GM19395 (cell line): ENCODE data around the gene DUOXA2.

Source experiments
- ATAC-seq: cut with Tn5 transposase; IDR thresholded peaks from one replicate; pipeline ENCODE4 v1.9.1; 2021; ENCODE audit warnings: mild to moderate bottlenecking, moderate library complexity; ENCODE audit not compliant: unreplicated experiment

The DUOXA2 gene

DNA sequence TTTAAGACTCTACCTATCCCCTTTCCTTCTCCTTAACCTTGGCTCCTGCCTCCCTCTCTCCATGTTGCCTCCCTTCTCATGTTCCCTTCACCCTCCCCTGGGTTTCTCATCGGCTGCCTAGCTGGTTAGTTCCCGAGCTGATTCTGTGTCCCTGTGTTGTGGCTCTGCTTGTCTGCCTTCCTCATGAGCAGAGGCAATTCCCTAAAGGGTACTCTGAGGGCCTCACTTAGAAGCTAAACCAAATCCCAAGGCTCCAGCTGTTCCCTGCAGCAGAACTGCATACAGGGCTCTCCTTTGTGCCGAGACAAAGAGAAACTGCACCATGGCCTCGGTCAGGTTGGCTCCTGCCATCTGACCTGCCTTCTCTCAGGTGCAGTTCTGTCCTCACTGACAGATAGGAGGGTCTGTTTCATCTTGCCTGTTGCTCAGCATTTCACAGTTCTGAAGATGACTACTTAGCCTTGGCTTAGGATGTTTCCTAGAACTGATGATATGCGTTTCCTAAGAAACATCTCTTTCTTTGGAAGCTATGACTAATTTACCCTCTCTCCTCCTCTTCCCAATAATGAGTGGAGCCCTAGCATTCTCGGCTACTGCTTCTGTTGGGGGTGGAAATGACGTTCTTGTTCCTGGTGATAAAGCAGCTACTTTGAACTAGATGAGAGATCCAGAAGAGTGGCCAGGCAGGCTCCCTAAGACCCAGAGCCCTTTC lies 42.8 kb downstream of the DUOXA2 start:
- ATAC-seq: no peak

DNA sequence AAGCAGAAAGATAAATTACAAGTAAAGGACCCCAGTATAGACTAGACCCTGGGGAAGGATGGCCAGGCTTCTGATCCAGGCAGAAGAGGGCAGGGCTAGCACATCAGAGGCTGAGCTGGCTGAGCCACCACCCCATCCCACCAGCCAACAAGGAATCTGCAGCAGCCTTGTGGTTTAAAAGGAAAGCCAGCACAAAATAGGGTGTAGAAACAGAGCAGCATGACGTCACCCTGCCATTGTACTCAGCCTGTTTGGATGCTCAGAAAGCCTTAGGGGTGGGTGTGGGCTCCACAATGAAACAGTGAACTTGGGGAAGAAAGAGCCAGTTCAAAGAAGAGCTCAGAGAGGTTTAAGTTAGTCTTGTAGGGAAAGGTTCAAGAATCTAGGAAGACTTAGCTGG lies 43.8 kb downstream of the DUOXA2 start:
- ATAC-seq: no peak

DNA sequence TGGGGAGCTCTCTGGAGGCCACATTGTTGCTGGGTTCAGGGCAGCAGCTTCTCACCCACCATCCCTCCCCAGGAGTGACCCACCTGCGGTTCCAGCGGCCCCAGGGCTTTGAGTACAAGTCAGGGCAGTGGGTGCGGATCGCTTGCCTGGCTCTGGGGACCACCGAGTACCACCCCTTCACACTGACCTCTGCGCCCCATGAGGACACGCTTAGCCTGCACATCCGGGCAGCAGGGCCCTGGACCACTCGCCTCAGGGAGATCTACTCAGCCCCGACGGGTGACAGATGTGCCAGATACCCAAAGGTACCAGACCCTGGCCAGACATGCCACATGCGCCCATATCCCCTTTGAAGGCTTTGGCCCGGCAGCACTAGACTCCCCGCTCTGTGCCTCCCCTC lies 47.5 kb downstream of the DUOXA2 start:
- ATAC-seq: no peak

DNA sequence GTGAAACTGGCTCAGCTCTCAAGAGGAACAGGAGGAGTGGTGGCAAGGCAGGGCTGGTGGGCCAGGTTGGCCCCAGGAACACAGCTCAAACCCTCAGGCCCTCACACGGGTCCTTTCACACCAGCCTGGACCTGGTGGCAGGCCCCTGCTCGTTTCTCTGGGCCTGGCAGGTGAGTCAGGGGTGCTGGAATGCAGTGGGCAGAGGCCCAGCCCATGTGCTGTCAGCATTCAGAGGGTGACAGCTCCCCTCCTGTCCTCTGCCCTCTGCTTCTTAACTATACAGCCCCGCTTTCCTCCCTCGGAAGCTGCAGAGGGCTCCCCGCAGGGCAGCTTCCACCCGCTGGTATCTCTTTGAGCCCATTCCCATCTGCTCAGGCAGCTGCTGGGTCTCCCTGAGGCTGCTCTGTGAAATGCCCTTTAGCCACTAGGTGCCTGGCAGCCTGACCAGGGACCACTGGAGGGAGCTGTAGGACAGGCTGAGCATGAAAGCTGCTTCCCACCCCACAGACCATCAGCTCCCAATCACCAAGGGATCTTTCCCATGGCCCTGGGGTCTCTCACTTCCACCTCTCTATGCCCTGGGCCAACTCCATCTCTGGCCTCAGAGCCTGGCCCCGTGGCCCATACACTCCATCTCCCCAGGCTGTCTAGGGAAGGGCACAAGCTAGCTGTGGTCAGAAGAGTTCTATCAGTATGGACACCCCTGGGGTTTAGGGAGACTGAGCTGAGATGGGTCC lies 48.8 kb downstream of the DUOXA2 start:
- no peak for ATAC-seq

DNA sequence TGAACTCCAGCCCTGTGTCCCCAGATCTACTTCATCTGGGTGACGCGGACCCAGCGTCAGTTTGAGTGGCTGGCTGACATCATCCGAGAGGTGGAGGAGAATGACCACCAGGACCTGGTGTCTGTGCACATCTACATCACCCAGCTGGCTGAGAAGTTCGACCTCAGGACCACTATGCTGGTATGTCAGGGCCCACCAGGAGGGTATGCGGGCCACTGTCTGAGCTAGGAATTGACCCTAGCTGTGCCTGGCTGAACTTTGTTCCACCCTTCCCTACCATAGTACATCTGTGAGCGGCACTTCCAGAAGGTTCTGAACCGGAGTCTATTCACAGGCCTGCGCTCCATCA lies 49.4 kb downstream of the DUOXA2 start:
- no peak for ATAC-seq

DNA sequence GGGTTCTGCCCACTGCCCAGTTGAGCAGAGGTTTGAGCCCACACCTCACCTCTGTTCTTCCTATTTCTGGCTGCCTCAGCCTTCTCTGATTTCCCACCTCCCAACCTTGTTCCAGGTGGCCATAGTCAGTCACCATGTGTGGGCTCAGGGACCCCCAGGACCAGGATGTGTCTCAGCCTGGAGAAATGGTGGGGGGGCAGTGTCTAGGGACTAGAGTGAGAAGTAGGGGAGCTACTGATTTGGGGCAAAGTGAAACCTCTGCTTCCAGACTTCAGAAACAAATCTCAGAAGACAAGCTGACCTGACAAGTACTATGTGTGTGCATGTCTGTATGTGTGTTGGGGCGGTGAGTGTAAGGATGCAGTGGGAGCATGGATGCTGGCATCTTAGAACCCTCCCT lies 50.8 kb downstream of the DUOXA2 start:
- ATAC-seq: no peak

DNA sequence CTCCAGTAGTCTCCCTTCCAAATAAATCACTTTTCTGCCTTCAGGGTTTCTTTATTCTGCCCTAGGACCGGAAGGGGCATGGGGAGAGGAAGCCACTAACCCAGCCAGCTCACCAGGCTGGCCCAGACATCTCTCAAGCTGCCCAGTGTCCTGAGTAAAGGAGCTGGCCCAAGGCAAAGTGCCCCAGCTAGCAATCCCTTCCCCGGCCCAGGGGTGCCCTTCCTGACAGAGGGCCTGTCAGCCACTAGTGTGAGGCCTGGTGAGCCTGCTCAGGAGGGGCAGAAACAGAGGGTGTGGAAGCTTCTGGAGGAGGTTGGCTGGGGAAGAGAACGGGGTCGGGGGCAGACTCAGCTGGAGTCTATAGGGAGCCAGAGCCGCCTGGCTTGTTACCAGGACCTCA lies 51.4 kb downstream of the DUOXA2 start:
- ATAC-seq: no peak

DNA sequence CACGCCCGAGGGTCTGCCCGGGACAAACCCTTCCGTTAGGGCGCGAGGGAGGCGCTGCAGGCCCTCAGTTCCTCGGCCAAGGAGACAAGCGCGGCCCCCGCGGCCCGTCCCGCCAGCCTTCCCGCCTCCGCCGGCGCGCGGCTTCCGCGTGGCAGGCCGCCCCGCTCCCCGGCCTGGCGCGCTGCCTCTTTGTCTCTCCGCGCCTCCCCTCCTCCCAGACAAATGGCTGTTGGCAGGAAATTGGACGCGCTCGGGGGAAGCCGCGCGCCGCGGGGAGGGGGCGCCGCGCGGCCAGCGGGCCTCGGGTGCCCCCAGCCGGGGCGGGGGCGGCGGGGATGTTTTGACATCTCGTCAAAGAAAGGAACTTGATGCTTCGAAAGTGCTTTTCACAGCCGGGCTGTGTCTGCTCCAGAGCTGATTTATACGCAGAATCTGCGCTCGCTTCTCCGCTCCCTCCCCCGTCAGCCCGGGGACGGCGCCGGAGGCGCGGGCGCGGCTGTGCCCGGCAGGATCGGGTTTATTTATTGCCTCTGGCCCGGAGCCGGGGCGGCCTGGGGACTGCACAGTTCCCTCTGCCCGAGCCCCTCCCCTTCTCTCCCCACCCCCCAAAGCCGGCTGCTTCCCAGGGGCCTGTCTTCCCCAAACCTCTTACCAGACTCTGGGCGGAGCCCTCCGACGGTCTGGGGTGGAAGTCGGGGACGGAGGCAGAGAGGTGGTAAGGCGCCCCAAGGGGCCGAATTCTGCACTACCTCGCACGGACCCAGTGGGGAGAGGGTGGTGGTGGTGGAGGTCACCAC lies 52.9 kb downstream of the DUOXA2 start:
- ATAC-seq: peak; percentile 93

DNA sequence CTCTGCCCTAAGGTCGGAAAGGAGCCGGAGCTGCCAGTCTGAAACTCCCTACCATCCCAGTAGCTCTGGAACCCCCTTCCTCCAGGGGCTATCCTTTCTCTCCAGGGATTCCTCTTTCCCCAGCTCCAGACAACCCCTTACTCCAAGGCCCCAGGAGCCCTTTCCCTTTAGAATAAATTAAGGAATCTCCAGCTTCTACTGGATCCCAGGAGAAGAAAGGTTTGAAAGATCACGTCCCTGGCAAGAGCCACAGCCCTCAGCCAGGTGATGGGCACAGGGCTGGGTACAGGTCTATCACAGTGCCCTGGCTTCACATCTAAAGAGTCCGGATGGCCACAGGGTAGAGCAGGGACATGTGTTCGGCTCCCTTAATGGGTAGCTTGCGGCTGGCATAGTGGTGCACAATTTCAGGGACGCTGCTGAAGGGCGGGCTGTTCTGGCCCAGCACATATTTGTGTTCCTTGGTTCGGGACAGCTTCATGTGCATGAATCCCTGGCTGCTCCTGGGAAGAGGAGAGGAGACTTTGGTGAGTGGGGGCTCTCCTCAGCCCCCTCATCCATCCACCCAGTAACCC lies 53.6 kb downstream of the DUOXA2 start:
- no peak for ATAC-seq
